GM19193 (cell line): Measurements from ENCODE around the gene SPATA4.

Experiments
- POLR2A ChIP-seq: IDR thresholded peaks from 4 replicates; pipeline ENCODE4 v1.6.1; 2011; ENCODE audit not compliant: insufficient read depth, insufficient read length; ENCODE audit errors: extremely low read depth

Gene SPATA4

GRCh38 chr4:176198316-176198903 is 3.0 kb upstream of the SPATA4 start:
- TF ChIP-seq POLR2A = no peak

DNA sequence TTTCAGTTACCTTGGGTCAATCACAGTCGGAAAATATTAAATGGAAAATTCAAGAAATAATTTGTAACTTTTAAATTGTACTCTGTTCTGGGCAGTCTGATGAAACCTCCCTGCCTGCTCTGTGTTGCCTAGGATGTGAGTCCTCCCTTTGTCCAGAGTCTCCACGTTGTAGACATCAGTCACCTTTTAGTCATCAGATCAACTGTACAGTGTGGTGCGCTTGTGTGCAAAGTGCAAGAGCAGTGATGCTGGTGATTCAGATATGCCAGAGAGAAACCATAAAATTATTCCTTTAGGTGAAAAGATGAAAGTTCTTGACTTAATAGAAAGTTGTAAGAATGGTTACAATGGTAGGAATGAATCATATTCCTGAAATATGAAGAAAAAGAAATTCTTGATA is 1.4 kb downstream of the SPATA4 start:
- no peak for TF ChIP-seq POLR2A

GRCh38 chr4:176193126-176193525 is 2.3 kb downstream of the SPATA4 start:
- TF ChIP-seq POLR2A = no peak

DNA sequence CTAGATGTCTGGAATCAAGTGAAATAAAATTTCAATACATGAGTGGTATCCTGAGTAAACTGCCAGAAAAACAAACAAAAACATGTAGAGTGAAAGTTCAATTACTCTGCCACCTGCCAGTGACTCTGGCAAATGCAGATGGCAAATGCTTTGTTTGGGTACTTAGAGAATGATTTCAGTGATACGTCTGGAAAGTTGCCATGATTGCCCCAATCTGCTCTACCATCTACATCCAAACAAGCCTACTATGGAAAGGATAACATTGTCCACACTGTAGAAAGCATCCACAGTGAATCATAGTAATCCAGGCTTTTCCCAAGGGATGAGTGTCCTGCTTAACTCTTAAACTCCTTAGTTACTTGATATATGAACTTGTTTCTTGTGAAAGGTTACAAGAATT is 3.4 kb downstream of the SPATA4 start:
- TF ChIP-seq POLR2A = no peak

GRCh38 chr4:176189891-176190795 is 5.2 kb downstream of the SPATA4 start:
- TF ChIP-seq POLR2A = no peak

DNA sequence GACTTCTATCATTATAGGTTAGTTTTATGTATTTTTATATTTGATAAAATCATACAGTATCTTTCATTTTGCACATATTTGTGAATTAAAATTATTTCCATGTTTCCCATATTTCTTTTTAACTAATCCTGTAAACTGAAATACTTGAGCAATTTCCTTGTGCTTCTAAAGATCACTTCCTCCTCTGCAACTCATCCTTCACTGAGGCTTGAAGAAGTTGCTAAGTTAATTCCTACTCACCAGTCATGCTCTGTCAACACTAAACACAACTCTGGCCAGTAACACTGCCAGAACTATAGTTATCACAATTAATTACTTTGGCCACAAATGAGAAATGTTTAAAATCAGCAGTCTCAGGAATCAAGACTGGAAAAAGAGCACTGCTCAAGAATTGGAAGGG is 6.7 kb downstream of the SPATA4 start:
- TF ChIP-seq POLR2A = no peak

GRCh38 chr4:176187624-176188023 is 7.8 kb downstream of the SPATA4 start:
- no peak for TF ChIP-seq POLR2A

DNA sequence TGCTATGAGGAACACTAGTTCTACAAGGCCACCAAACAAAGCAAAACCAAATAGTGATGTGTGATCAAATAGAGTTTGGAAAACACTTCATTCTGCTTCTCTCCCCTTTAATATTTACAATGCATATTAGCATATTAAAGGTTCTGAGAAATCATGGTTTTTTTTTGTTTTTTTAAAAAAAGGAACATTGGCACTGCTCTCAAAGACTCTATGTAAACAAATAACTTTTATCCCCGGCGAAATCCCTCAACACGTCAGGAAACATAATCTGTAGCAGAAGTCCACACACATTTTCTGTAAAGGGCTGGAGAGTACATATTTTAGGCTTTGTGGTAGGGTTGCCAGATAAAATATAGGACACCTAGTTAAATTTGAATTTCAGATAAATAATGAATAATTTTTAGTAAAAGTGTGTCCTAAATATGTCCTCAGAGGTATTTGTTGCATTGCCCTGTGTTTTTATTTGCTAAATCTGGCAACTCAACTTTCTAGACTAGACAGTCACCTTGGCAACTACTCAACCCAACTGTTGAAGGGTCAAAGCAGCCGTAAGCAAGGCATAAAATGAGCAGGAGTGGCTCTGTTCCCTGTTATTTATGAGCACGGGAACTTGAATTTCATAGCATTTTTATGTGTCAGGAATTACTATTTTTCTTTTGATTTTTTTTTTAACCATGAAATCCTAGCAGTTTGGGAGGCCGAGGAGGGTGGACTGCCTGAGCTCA is 8.6 kb downstream of the SPATA4 start:
- no peak for TF ChIP-seq POLR2A

- no peak for TF ChIP-seq POLR2A
These were observed 9.3 kb downstream of the SPATA4 start for GRCh38 chr4:176186067-176186466.

- no peak for TF ChIP-seq POLR2A
These were observed 10.3 kb downstream of the SPATA4 start for GRCh38 chr4:176185051-176185450.

- no peak for TF ChIP-seq POLR2A
These were observed 32.3 kb downstream of the SPATA4 start for GRCh38 chr4:176163041-176163440.

DNA sequence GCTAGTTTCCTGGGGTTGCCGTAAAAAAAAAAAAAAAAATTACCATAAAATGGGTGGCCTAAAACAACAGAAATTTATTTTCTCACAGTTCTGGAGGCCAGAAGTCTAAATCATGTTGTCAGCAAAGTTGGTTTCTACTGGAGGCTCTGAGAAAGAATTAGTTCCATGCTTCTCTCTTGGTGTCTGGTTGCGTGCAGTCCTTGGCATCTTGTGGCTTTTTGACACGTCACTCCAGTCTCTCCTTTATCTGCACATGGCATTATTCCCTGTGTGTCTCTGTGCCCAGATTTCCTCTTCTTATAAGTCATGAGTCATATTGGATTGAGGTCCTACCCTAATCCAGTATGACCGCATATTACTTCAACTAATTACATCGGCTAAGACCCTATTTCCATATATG is 38.7 kb downstream of the SPATA4 start:
- no peak for TF ChIP-seq POLR2A

DNA sequence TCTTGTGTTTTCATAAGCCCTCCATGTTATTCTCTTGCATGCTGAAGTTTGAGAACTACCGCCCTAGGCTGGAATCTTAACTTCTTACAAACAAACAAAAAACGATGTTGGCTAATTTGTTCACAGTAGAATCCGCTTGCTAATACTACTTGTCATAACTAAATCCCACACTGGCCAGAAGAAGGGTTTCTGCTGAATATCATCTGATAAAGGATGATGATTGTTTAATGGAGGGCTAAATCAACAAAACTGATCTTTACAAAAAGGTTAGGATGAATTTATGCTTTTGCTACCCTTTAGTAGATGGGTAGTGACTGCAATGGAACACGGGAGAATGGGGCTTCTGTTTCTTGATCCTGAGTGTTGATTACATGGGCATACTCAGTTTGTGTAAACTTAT is 42.3 kb downstream of the SPATA4 start:
- no peak for TF ChIP-seq POLR2A

- TF ChIP-seq POLR2A = no peak
These were observed 44.7 kb downstream of the SPATA4 start for GRCh38 chr4:176150704-176151103.

DNA sequence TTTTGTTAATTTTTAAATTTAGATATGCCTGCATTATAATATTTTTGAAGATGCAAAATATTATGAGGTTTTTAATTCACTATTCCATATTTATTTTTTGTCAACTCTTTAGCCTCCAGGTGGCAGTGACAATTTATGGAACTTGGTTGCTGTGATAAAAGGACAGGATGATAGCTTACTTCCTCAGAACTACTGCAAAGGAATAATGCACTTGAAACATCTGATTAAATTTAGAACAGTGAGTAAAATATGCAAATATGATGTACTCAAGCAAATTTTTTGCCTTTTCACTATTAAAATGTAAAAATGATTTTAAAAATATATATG is 45.1 kb downstream of the SPATA4 start:
- TF ChIP-seq POLR2A = no peak
